Measurements from ENCODE around the gene GALNT18.
"Not testable (repeated sequence)": the region's sequence is repeated elsewhere in the genome, so short reads cannot be mapped to it uniquely, and the experiment has no call there.

Gene GALNT18

GRCh38 chr11:11451501-11452005 lies 170.3 kb downstream of the GALNT18 start:
- no peak for DNase-seq

- no peak for DNase-seq
Observed at GRCh38 chr11:11450744-11451362, 171.0 kb downstream of the GALNT18 start.

- no peak for DNase-seq
Observed at GRCh38 chr11:11449327-11449726, 172.5 kb downstream of the GALNT18 start.

DNA sequence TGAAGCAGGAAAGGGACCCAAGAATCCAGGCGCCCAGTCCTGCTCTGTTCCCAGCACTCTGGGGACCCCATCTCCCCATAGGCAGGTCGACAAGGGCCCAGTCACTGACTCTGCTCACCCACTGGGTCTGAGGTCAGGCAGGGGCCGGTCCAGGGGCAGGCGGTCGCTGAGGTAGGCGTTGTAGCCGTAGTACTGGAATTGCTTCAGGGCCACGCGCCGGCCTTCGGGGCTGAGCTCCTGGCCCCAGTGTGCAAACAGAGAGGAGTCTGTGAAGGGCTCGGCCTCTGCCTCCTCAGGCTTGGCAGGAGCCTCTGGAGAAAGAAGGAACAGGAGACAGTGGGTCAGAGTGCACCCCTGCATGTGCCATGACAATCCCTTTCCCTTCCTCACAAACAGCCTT lies 173.2 kb downstream of the GALNT18 start:
- no peak for DNase-seq

DNA sequence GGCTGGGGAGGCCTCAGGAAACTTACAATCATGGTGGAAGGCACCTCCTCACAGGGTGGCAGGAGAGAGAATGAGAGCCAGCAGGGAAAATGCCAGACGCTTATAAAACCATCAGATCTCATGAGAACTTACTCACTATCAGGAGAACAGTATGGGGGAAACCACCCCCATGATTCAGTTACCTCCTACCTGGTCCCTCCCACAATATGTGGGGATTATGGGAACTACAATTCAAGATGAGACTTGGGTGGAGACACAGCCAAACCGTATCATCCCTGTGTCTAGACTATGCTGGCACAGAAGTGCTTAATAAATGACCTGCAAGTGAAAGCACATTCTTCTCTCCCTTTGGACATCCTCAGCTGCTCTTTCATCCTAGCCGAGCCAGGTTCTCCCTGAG lies 174.2 kb downstream of the GALNT18 start:
- not testable (repeated sequence) for DNase-seq

GRCh38 chr11:11446967-11447366 lies 174.8 kb downstream of the GALNT18 start:
- DNase-seq: no peak

DNA sequence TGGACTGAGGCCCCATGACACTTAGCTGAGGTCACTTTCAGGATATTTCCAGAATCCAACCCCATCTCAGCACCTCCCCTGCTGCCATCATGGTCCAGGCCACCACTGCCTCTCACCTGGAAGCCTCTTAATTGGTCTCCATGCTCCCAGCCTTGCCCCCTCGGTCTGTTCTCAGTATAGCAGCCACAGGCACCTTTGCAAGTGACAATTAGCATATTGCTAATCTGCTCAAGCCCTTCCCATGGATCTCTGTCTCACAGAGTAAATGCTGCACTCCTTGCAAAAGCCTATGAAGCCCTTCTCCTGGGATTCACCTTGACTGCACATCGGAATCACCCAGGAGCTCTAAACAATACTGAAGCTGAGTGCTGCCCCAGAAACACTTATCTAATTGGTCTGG lies 175.2 kb downstream of the GALNT18 start:
- no peak for DNase-seq

DNA sequence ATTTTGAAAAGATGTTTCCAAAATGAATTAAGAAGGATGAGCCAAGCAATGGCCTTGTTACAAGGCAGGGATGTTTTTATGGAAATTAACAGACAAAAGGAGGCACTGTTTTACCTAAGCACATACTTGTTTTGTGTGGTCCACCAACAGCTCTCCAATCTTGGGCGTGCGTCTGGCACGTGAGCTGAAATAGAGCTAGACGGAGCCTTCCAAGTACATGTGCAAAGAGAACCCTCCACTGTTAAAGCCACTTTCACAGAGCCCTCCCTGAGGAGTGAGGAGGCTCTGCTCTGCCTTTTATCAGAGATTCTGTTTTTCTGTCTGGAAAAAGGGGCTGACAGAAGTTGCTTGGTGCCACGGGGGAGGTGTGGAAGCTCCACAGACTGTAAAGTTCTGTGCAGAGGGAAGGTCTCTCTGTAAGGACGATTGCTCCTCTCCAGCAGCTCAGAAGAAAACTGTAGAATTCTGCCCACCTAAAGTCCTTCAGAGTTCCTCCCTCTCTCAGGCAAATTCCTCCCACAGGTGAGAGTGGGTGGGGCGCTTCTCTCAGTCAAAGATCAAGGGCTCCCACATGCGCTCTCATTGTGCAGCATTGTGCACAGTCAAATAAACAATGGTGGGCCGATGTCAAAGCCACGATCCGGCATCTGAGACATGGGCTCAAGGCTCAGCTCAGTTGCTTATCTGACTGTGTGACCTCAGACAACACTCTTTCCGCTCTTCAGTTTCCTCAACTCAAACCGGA lies 176.2 kb downstream of the GALNT18 start:
- no peak for DNase-seq

DNA sequence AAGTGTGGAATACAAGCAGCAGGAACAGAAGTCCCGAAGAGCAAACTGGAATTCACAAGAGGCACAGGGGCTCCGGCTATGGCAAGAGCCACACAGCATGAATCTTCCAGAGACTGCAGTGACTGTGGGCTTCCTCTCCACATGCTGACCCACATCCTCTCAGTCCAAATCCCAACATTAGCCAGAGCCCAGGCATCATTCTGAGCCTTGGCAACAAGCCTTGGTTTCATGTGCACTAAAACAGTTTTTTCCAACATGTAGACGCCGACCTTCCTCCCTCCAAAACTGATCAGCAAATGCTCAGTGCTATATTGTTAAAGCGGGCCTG lies 177.0 kb downstream of the GALNT18 start:
- DNase-seq: no peak

DNA sequence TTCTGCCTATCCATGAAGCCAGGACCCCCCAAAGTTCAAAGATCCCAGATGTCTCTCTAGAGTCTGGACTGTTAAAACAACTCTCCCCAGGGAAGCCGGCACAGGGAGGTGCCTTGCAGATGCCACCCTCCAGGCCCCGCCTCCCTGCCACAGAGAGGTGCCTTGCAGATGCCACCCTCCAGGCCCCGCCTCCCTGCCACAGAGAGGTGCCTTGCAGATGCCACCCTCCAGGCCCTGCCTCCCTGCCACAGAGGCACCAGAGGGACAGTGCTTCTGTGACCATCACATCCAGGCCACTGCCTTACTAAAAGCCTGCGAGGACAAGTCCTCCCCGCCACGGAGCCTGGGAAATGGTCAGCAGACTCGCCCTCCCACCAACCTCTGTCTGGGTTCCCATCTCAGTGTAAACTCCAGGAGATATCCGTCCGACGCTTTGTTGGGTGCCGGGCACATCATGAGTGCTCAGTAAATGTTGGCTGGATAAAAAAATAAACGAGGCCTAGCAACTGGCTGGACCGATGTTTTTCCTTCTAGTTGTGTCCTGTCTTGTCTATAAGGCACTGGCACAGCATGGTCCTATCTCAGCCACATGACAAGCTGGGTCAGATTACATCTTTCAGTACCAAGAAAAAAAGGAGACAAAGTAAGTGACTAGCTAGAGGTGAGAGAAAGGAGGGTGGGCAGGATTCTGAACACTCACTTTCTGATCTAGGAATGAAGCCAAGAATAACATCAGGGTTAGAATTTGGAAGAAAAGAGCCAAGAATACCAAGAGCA lies 177.6 kb downstream of the GALNT18 start:
- DNase-seq: no peak

GRCh38 chr11:11442791-11443190 lies 179.0 kb downstream of the GALNT18 start:
- DNase-seq: no peak

GRCh38 chr11:11441516-11441915 lies 180.3 kb downstream of the GALNT18 start:
- DNase-seq: no peak

DNA sequence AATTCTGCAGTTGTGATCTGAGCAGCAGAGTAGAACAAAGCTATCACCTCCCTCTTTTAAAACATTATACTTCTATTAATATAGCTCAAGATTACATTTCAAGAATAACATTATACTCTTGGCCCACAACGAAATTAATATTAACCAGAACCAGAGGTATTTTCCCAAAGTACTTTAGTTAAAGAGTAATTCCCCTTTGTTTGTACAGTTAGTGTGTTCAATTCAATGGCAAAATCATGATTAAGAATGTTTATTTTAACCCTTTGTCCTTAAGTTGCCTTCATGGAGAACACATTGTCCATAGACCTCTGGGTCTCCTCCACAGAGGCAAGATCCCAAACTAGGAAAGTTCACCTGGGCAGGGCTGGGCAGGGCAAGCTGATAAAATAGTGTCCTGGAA lies 180.7 kb downstream of the GALNT18 start:
- no peak for DNase-seq

GRCh38 chr11:11440144-11440543 lies 181.7 kb downstream of the GALNT18 start:
- no peak for DNase-seq

GRCh38 chr11:11439591-11439990 lies 182.2 kb downstream of the GALNT18 start:
- DNase-seq: no peak

DNA sequence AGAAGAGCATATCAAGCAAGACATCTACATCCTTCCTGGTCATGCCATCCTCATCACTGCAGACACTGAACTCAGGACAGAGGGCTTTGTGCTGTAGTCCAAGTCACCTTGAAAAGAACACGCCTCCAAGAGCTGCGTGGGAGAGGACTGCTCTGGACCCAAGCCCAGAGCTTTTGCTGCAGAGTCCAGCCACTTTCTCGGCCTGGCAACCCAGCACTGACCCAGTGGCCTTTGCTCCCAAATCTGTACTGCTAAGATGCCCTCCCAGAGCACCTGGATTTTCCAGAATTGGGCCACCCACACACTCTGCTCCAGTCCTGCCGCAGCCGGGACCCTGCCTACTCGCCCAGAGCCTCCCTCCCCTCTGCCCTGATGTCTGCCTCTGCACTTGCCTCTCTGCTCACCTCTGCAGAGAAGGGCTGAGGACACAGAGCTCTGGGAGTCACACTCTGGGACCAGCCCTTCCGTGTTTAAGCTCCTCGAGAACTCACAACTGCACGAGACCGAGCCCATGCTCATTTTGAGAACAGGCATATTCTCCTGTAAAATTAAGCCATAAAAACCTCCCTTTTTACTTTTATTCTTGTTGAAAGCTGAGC lies 185.0 kb downstream of the GALNT18 start:
- DNase-seq: no peak

DNA sequence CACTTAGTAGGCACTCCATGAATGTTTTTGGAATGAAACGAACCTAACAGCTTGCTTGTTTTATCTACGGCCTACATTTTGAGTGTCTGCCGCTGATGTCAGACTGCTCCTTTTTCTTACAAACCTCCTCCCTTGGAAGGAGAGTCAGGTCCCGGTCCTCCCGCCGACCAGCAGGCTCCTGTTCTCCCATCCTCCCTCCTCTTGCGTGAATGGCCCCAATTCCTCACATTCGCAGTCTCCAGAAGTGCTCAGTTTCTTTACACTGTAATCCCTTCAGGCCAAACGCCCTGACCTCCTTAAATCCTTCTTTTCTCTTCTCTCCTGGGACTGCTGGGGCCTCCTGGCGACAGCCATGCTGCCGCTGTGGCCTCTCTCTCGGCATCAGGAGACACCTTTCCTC lies 186.2 kb downstream of the GALNT18 start:
- no peak for DNase-seq

DNA sequence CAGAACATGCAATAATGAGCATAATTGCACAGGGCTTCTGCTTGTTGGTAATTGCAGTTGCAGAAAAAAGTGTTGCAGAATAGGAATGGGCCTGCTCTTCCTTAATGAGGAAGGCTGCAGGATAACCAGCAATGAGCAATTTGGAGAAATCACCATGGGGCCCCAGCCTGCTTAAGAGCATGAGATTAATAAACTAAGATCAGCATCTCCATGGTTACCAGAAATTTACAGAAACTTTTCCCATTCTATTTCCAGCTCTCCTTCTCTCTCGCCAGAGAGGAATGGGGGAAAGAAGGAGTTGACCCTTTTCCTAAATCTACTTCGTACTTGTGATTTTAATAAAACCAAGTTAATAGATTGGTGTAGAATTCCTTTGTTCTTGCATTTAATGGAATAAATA lies 187.8 kb downstream of the GALNT18 start:
- DNase-seq: no peak

GRCh38 chr11:11432621-11433319 lies 189.0 kb downstream of the GALNT18 start:
- DNase-seq: no peak

DNA sequence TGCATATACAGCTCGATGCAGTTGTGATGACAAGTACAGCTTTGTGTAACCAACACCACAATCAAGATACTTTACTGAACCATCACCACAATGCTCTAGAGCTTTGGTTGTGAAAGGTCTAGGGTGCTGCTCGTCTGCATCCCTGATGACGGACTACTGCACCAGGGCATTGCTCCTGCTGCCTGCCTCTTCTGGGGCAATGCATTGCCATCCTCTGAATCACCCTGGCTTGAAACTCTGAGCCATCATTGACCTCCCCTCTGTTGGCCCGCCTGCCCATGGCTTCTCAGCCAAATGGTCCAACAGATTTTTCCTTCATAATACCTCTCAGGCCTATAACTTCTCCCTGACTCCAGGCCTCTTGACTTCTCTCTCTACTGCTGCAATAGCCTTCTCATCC lies 191.4 kb downstream of the GALNT18 start:
- DNase-seq: no peak

DNA sequence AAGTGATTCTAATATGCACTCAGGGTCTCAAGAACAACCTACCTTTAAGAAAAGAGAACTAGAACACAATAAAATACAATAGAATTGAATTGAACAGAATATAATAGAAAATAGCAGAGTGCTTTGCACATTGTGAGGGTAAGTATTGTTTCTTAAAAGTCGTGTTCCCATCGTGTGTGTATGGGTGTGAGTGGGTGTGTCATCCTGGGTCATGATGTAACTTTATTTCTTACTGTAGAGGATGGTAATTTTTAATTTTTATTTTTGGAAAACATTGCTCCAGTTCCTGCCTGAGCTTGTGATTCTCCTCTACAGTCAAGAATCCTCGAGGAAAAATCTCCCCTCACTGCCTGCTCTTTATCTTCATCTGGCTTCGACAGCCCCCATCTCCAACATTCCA lies 193.1 kb downstream of the GALNT18 start:
- DNase-seq: no peak

DNA sequence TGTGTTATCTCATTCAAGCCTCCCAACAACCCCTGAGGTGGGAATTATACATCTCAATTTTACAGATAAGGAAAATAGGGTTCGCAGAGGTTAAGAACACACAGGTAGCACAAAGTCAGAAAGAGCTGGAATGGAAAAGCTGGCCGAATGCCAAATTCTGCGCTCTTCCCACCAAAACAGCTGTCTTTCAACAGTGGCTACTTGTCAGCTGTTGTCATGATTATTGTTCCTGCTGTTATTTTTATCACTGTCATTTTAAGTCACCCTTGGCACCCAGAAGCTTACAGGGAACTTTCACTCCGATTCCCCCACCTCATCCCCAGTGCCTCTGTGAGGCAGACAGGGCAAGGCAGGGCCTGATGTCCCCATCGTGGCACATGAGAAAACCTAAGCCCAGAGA lies 194.3 kb downstream of the GALNT18 start:
- no peak for DNase-seq

GRCh38 chr11:11427140-11427539 lies 194.7 kb downstream of the GALNT18 start:
- no peak for DNase-seq

Data from inflammatory macrophage treated with lipopolysaccharide for 1 hour (primary cell).